Choroid plexus epithelial cell (primary cell): ENCODE measurements around the gene ZNF117.
A peak's percentile ranks its signal among the peaks of the same experiment; 100 is the strongest.
"Not testable (repeated sequence)": the region's sequence is repeated elsewhere in the genome, so short reads cannot be mapped to it uniquely, and the experiment has no call there.

Experiments
- DNase-seq: peaks from one replicate; pipeline ENCODE4 v3.0.0-alpha.2; 2010; ENCODE audit warnings: low read depth
- H3K4me3 ChIP-seq: 2 replicates; pipeline ENCODE4 v1.5.1; 2011; ENCODE audit warnings: low read depth, mild to moderate bottlenecking, control low read depth, low read length, moderate library complexity
- TF ChIP-seq, protein P1 (sequence below): conservative IDR thresholded peaks from 2 replicates; pipeline ENCODE4 v1.5.1; 2011; ENCODE audit warnings: low read depth, mild to moderate bottlenecking, control low read depth, inconsistent platforms, low read length, moderate library complexity

Gene ZNF117

DNA sequence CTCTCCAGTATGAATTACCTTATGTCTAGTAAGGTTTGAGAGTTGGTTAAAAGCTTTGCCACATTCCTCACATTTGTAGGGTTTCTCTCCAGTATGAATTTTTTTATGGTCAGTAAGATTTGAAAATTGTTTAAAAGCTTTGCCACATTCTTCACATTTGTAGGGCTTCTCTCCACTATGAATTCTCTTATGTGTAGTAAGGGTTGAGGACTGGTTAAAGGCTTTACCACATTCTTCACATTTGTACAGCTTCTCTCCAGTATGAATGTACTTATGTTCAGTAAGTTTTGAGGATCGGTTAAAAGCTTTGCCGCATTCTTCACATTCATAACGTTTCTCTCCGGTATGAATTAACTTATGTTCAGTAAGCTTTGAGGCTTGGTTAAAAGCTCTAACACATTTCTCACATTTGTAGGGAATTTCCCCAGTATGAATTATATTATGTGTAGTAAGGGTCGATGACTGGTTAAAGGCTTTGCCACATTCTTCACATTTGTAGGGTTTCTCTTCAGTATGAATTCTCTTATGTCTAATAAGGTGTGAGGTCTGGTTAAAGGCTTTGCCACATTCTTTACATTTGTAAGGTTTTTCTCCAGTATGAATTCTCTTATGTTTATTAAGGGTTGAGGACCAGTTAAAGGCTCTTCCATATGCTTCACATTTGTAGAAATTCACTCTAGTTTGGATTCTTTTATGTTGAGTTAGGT is 12.2 kb downstream of the ZNF117 start:
- TF ChIP-seq, protein P1, sequence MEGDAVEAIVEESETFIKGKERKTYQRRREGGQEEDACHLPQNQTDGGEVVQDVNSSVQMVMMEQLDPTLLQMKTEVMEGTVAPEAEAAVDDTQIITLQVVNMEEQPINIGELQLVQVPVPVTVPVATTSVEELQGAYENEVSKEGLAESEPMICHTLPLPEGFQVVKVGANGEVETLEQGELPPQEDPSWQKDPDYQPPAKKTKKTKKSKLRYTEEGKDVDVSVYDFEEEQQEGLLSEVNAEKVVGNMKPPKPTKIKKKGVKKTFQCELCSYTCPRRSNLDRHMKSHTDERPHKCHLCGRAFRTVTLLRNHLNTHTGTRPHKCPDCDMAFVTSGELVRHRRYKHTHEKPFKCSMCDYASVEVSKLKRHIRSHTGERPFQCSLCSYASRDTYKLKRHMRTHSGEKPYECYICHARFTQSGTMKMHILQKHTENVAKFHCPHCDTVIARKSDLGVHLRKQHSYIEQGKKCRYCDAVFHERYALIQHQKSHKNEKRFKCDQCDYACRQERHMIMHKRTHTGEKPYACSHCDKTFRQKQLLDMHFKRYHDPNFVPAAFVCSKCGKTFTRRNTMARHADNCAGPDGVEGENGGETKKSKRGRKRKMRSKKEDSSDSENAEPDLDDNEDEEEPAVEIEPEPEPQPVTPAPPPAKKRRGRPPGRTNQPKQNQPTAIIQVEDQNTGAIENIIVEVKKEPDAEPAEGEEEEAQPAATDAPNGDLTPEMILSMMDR = no peak
- no peak for DNase-seq
- no peak overlapping the region for H3K4me3 ChIP-seq

DNA sequence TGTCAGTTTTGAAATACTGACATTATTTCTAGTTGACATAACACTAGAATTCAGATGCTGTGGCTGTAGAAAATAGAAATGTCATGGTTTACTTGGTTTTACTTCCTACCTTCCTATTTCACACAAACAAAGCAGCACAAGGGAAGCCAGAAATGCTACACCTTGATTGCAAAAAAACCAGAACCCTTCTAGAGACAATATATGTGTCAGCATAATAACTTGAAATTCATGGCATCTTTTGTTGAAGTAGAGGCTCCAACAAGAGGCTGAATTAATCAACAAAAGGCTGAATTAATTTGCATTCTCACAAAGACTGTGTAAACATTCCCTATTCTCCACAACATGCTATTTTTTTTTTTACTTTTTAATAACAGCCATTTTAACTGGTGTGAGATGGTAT is 25.2 kb downstream of the ZNF117 start:
- H3K4me3 ChIP-seq = no peak overlapping the region
- no peak for DNase-seq
- TF ChIP-seq, protein P1 = no peak

DNA sequence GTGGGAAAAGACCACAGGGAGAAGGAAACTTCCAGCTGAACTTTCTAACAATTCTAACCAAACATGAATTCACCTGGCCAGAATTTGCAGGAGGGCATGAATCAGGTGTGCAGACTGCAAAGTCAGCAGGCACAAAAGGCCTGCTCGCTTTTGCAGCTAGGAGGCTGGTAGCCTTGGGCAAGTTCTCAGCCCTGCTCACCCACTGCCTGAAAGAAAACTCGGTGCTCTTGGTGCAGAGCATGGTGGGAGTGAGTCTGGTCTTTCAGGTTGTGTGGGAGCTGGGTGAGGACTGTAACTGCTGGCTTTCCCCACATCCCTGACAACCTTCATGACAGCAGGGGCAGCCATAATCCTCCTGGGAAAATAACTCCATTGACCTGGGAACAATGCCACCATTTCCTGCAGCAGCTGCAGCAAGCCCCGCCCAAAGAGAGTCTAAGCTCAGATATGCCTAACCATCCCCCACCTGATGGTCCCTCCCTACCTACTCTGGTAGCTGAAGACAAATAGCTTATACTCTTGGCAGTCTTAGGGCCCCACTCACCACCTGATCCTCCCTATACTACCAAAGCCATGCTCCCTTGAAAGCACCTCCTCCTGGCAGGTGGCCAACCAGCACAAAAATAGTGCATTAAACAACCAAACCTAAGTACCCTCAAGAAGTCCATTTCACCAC is 31.6 kb downstream of the ZNF117 start:
- TF ChIP-seq, protein P1 = no peak
- no peak for DNase-seq
- H3K4me3 ChIP-seq = no peak overlapping the region

DNA sequence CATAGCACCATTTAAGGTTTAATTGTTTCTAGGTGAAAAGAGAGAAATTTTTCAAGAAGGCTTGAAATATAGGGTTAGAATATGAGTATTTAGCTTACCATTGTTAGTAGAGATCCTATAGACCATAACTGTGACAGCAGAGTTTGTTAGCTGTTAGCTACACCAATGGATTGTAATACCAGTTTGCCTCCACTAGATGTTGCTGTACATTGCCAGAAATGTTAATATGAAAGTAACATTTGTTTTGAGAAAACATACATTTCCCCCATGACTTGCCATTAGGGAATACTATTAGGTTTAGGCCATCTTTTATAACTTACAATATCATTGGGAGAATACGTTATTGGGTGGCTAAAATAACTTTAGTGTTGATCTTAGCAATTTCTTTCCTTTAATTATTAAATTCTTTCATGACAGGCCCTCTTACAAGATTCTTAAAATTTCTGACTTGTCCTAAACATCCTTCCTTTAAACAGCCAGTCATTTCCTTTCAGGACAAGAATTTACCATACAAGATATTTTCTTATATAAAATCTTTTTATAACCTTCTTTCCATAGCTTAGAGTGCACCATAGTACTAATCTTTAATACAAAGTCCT is 39.5 kb downstream of the ZNF117 start:
- TF ChIP-seq, protein P1 = peak; percentile 74
- peak; percentile 76 for DNase-seq

DNA sequence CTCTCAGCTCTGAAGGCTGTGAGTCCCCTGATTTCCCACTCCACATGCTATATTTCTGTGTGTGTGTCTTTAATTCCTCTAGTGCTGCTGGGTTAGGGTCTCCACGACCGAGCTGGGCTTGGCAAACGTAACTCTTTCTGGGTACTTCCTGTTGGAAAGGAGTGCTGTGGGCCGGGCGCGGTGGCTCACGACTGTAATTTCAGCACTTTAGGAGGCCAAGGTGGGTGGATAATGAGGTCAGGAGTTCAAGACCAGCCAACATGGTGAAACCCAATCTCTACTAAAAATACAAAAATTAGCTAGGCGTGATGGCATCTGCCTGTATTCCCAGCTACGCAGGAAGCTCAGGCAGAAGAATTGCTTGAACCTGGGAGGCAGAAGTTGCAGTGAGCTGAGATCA is 40.2 kb downstream of the ZNF117 start:
- DNase-seq, H3K4me3 ChIP-seq: not testable (repeated sequence)

More for the DNA sequence above, 39.5 kb downstream of the ZNF117 start:
- H3K4me3 ChIP-seq = no peak overlapping the region

DNA sequence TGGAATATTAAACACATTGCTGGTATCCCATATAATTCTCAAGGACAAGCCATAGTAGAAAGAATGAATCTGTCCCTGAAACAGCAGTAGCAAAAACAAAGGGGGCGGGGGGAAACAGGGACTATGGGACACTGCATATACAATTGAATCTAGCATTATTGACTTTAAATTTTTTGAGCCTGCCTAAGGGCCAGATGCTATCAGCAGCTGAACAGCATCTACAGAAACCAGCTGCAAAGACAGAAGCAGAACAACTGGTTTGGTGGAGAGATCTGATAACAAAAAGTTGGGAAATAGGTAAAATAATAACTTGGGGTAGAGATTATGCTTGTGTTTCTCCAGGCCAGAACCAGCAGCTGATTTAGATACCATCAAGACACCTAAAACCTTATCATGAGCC is 42.1 kb downstream of the ZNF117 start:
- H3K4me3 ChIP-seq, DNase-seq: not testable (repeated sequence)

DNA sequence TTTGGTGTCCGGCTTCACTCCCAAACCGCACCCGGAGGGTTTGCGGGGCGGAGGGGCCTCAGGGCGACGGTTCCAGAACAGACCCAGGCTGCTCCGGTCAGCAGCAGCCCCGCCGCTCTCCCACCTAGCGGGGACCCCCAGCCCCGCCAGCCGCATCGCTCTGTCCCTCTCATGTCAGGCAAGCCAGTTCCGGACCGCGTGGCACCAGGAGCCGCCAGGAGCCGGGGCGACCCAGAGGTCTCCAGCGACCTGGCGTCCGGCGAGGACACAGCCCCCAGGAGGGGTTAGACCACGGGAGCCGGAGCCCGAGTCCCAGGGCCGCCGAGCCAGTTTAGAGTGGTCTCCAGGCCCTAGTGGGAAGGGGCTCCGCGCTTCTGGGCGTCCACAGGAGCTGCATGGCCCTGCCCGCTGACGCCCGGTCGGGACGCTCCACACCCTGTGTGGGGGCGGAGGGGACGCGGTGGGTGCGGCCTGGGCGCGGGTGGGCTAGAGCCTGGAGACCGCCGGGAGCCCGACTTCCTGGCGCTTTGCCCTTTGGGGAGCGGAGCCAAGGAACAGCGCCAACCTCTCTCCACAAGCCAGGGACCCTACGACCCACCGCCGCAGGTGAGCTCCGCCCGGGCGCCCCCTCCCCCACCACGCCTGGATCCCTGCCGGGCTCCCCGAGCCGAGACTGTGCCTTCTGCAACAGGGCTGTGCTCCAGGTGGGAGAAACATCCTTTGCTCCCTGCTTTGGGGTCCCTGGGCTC is 43.4 kb downstream of the ZNF117 start:
- TF ChIP-seq, protein P1 = no peak
- H3K4me3 ChIP-seq = peak overlapping the region; percentile 45
- DNase-seq = no peak
